ENCODE measurements around the gene CYREN. TPM values are rescaled to one million over a fixed set of nuclear protein-coding genes. Genes with fewer than 3 reads are reported as not detected.

The CYREN gene
- total and polyA plus RNA-seq, 2 of the 13 experiments (the other 11 are each of a cell fraction or from before 2014, with no cell fraction given): 20.7 to 60.7 TPM

DNA sequence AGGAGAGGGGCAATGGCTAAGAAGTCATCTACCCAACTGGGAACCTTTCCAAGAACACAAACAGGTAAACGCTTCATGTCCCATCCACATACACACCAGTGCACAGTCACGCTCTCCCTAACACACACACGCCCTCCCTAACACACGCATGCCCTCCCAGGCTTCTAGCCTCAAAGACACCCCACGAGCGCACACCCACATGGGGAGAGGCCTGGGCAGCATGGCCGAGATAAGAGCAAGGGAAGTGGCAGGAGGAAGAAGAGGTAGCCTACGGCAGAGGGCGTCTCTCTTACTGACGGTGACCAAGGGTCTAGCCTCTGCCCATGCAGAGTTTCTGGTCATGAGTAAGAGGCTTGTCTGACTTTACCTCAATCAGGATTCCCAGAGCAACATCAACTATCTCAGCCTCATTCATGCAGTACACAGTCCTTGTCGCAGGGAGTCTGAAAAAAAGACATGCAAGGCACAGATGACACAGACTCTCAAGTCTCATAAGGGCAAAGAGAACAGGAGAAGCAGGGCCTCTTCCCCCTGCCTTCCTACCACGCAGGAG is 3.1 kb downstream of the CYREN start:
- in situ Hi-C loops (cut with HindIII; ENCODE audit: extremely low pct_ligation_motif_present, low pct_unique_long_range_greater_than_20kb): loop anchor here (5.0 kb wide), 1 partner anchor 175 kb away; no protein-coding TSS in a partner anchor
- H3K27ac ChIP-seq (ENCODE audit: extremely low read length, insufficient read depth, low read length): no peak overlapping the region
- H3K79me2 ChIP-seq (ENCODE audit: insufficient read depth, low read length): peaks cover 34% of the 10 kb centered on the region
- H3K36me3 ChIP-seq (replicated peaks in 1 of 2; ENCODE audit: control insufficient read depth in 1 of 2, insufficient read depth in 2 of 2, low read length in 2 of 2): peaks cover 4 to 45% of the 10 kb centered on the region in 2 experiments; a peak in 4 of 5 replicates
- H3K9me3 ChIP-seq (ENCODE audit: low read length): peaks cover 1% of the 10 kb centered on the region
- H3K9ac ChIP-seq (ENCODE audit: insufficient read depth, low read depth, low read length): no peak overlapping the region
- H3K4me3 ChIP-seq (replicated peaks in 1 of 3; ENCODE audit: insufficient read depth in 1 of 3, low read depth in 2 of 3, low read length in 3 of 3): no peak overlapping the region
- H2AFZ ChIP-seq (ENCODE audit: low read length): no peak overlapping the region
- peak overlapping the region; percentile 34 for H3K4me2 ChIP-seq (ENCODE audit: low read depth, low read length)
- DNase-seq (ENCODE audit: low spot score) (no peak), FAIRE-seq (no peak), ATAC-seq (no peak)
- ChIA-PET CTCF (ENCODE audit: low intra/inter-chr PET ratio, low total read pairs) (no interaction called here), POLR2A (interaction anchor here (4.4 kb wide), 1 partner anchor 171 kb away, joined by 30 read pairs; no protein-coding TSS in a partner anchor)
- intact Hi-C loops (cut with micrococcal nuclease; ENCODE audit: unreplicated experiment): no loop called here
- H3K27me3 ChIP-seq (ENCODE audit: control insufficient read depth in 1 of 2, insufficient read depth in 2 of 2, low read length in 2 of 2): no peaks in the 10 kb centered on the region; a peak in 1 of 5 replicates
- peaks cover 35% of the 10 kb centered on the region for H3K4me1 ChIP-seq (ENCODE audit: insufficient read depth, low read length)
- 93% methylated on average over 12 of the region's 12 CpGs for WGBS (ENCODE audit: low lambda C conversion rate)
- BruUV-seq (replicated peaks): no TSS peak
- H4K20me1 ChIP-seq (ENCODE audit: insufficient read depth, low read length): peaks cover 15% of the 10 kb centered on the region; the same call in 1 of the 2 replicates
- TF ChIP-seq, protein P1, sequence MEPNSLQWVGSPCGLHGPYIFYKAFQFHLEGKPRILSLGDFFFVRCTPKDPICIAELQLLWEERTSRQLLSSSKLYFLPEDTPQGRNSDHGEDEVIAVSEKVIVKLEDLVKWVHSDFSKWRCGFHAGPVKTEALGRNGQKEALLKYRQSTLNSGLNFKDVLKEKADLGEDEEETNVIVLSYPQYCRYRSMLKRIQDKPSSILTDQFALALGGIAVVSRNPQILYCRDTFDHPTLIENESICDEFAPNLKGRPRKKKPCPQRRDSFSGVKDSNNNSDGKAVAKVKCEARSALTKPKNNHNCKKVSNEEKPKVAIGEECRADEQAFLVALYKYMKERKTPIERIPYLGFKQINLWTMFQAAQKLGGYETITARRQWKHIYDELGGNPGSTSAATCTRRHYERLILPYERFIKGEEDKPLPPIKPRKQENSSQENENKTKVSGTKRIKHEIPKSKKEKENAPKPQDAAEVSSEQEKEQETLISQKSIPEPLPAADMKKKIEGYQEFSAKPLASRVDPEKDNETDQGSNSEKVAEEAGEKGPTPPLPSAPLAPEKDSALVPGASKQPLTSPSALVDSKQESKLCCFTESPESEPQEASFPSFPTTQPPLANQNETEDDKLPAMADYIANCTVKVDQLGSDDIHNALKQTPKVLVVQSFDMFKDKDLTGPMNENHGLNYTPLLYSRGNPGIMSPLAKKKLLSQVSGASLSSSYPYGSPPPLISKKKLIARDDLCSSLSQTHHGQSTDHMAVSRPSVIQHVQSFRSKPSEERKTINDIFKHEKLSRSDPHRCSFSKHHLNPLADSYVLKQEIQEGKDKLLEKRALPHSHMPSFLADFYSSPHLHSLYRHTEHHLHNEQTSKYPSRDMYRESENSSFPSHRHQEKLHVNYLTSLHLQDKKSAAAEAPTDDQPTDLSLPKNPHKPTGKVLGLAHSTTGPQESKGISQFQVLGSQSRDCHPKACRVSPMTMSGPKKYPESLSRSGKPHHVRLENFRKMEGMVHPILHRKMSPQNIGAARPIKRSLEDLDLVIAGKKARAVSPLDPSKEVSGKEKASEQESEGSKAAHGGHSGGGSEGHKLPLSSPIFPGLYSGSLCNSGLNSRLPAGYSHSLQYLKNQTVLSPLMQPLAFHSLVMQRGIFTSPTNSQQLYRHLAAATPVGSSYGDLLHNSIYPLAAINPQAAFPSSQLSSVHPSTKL (CRISPR knock-in tag; IDR thresholded peaks at IDR 0.05): no peak
- TF ChIP-seq, protein P2, sequence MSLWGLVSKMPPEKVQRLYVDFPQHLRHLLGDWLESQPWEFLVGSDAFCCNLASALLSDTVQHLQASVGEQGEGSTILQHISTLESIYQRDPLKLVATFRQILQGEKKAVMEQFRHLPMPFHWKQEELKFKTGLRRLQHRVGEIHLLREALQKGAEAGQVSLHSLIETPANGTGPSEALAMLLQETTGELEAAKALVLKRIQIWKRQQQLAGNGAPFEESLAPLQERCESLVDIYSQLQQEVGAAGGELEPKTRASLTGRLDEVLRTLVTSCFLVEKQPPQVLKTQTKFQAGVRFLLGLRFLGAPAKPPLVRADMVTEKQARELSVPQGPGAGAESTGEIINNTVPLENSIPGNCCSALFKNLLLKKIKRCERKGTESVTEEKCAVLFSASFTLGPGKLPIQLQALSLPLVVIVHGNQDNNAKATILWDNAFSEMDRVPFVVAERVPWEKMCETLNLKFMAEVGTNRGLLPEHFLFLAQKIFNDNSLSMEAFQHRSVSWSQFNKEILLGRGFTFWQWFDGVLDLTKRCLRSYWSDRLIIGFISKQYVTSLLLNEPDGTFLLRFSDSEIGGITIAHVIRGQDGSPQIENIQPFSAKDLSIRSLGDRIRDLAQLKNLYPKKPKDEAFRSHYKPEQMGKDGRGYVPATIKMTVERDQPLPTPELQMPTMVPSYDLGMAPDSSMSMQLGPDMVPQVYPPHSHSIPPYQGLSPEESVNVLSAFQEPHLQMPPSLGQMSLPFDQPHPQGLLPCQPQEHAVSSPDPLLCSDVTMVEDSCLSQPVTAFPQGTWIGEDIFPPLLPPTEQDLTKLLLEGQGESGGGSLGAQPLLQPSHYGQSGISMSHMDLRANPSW (CRISPR knock-in tag; IDR thresholded peaks at IDR 0.05; ENCODE audit: borderline replicate concordance): no peak
- TF ChIP-seq POLR2AphosphoS2 (IDR thresholded peaks at IDR 0.05; ENCODE audit: low read depth, low read length): peak; percentile 10; the same call in 1 of the 2 replicates
- TF ChIP-seq JUND (CRISPR knock-in tag; IDR thresholded peaks at IDR 0.05): no peak
- TF ChIP-seq NFKB2 (CRISPR knock-in tag; IDR thresholded peaks at IDR 0.05; ENCODE audit: borderline replicate concordance): no peak
- no peak for TF ChIP-seq THYN1 (CRISPR knock-in tag; IDR thresholded peaks at IDR 0.05; ENCODE audit: borderline replicate concordance, low read depth)
- no peak for TF ChIP-seq ZNF761 (CRISPR knock-in tag; conservative IDR thresholded peaks at IDR 0.05)
- peak; percentile 78; the same call in 1 of the 2 replicates for TF ChIP-seq PAF1 (CRISPR knock-in tag; IDR thresholded peaks at IDR 0.05)
- no peak for TF ChIP-seq ZNF296 (CRISPR knock-in tag; conservative IDR thresholded peaks at IDR 0.05)
- TF ChIP-seq, protein P3, sequence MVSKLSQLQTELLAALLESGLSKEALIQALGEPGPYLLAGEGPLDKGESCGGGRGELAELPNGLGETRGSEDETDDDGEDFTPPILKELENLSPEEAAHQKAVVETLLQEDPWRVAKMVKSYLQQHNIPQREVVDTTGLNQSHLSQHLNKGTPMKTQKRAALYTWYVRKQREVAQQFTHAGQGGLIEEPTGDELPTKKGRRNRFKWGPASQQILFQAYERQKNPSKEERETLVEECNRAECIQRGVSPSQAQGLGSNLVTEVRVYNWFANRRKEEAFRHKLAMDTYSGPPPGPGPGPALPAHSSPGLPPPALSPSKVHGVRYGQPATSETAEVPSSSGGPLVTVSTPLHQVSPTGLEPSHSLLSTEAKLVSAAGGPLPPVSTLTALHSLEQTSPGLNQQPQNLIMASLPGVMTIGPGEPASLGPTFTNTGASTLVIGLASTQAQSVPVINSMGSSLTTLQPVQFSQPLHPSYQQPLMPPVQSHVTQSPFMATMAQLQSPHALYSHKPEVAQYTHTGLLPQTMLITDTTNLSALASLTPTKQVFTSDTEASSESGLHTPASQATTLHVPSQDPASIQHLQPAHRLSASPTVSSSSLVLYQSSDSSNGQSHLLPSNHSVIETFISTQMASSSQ (IDR thresholded peaks at IDR 0.05; ENCODE audit: low read depth): no peak
- TF ChIP-seq, protein P3 (CRISPR knock-in tag; IDR thresholded peaks at IDR 0.05; ENCODE audit: borderline replicate concordance): no peak
- TF ChIP-seq HOXA5 (CRISPR knock-in tag; IDR thresholded peaks at IDR 0.05): no peak
- TF ChIP-seq ZNF841 (CRISPR knock-in tag; IDR thresholded peaks at IDR 0.05; ENCODE audit: borderline replicate concordance): no peak
